GM12878 (cell line): Measurements from ENCODE around the gene CNOT3. TPM values are rescaled to one million over a fixed set of nuclear protein-coding genes. Genes with fewer than 3 reads are reported as not detected.

Source experiments
- ATAC-seq: fragments of 200-7000 bp; cut with Tn5 transposase; 3 replicates; pipeline ENCODE4 v1.9.1; 2020; ENCODE audit warnings: mild to moderate bottlenecking, moderate library complexity
- BruUV-seq: library from RNA; stranded (reverse); fragments of 400-500 nt; replicated peaks from 2 replicates; lab custom pipeline; 2021; lab: Mats Ljungman, UMichigan
- CTCF ChIA-PET: fragments of 300-600 bp; sonication (Branson Sonifier 250); formaldehyde crosslinking; extraction: SDS; loops from one replicate; lab custom pipeline; 2021; ENCODE audit warnings: inconsistent platforms; lab: Yijun Ruan, JAX
- POLR2A ChIA-PET: fragments of 350-600 bp; formaldehyde crosslinking; extraction: SDS; loops from one replicate; lab custom pipeline; 2021; ENCODE audit warnings: inconsistent platforms; lab: Charles Lee
- RAD21 ChIA-PET: fragments of 300-600 bp; sonication (Branson Sonifier 250); formaldehyde crosslinking; loops from one replicate; lab custom pipeline; 2023; ENCODE audit warnings: antibody characterized with exemption; ENCODE audit not compliant: unreplicated experiment; lab: Charles Lee
- SMC1A ChIA-PET: fragments of 300-600 bp; sonication (Branson Sonifier 250); formaldehyde crosslinking; loops from one replicate; lab custom pipeline; 2023; ENCODE audit not compliant: unreplicated experiment, uncharacterized antibody; lab: Charles Lee
- DNase-seq: peaks from one replicate; pipeline ENCODE4 v3.0.0-alpha.2; 2011; ENCODE audit warnings: low read depth, low spot score
- FAIRE-seq: peaks from 3 replicates; lab custom pipeline; 2011; peaks lifted over from hg19 to GRCh38; lab: Jason Lieb, UNC
- H2AFZ ChIP-seq: 2 replicates; pipeline ENCODE4 v1.6.0; 2011; ENCODE audit warnings: low read depth, low read length, control low read depth; ENCODE audit not compliant: control insufficient read depth
- H3K27ac ChIP-seq: 2 replicates; pipeline ENCODE4 v1.5.1; 2011; ENCODE audit warnings: control low read depth; ENCODE audit not compliant: control insufficient read depth, insufficient read depth
- H3K27me3 ChIP-seq, 2 experiments: replicated peaks in 1 of 2; 2 replicates each; pipeline versions ENCODE4 v1.6.0 to v1.6.1; 2011; ENCODE audit warnings: low read length in 1 of 2; ENCODE audit not compliant: control insufficient read depth in 2 of 2, insufficient read depth in 2 of 2
- H3K36me3 ChIP-seq, 2 experiments: 2 replicates each; pipeline ENCODE4 v1.5.1; 2011; ENCODE audit warnings: low read length in 1 of 2; ENCODE audit not compliant: control insufficient read depth in 2 of 2, insufficient read depth in 2 of 2
- H3K4me1 ChIP-seq: 2 replicates; pipeline ENCODE4 v1.6.1; 2011; ENCODE audit warnings: mild to moderate bottlenecking, low read length, moderate library complexity, mixed read lengths; ENCODE audit not compliant: control insufficient read depth, insufficient read depth
- H3K4me2 ChIP-seq: 2 replicates; pipeline ENCODE4 v1.6.0; 2011; ENCODE audit warnings: control low read depth; ENCODE audit not compliant: control insufficient read depth, insufficient read depth
- H3K4me3 ChIP-seq: fragments of 200-600 bp; sonication (generic); 2 replicates; pipeline ENCODE4 v1.5.1; 2016
- H3K79me2 ChIP-seq: 2 replicates; pipeline ENCODE4 v1.6.0; 2011; ENCODE audit warnings: low read length; ENCODE audit not compliant: control insufficient read depth, insufficient read depth
- H3K9ac ChIP-seq: 2 replicates; pipeline ENCODE4 v1.8.0; 2011; ENCODE audit warnings: low read length, control low read depth, mixed read lengths; ENCODE audit not compliant: control insufficient read depth, insufficient read depth
- H3K9me3 ChIP-seq: replicated peaks from 3 replicates; pipeline ENCODE4 v1.5.1; 2011; ENCODE audit warnings: mild to moderate bottlenecking, low read length; ENCODE audit not compliant: control insufficient read depth, insufficient read depth
- H4K20me1 ChIP-seq: 2 replicates; pipeline ENCODE4 v1.6.0; 2011; ENCODE audit not compliant: control insufficient read depth, insufficient read depth
- BCL3 ChIP-seq: IDR thresholded peaks from 2 replicates; pipeline ENCODE4 v1.6.1; 2011; ENCODE audit warnings: borderline replicate concordance, low read depth, mild to moderate bottlenecking, moderate library complexity, low read length; ENCODE audit not compliant: insufficient read depth, poor library complexity, severe bottlenecking
- CHD2 ChIP-seq: IDR thresholded peaks from 2 replicates; pipeline ENCODE4 v1.6.1; 2011; ENCODE audit warnings: low read depth, low read length, improper control_type of control experiment, borderline replicate concordance
- HSF1 ChIP-seq: fragments of 150-350 bp; IDR thresholded peaks from 2 replicates; pipeline ENCODE4 v1.6.1; 2014; ENCODE audit warnings: mild to moderate bottlenecking, low read depth, low read length
- NFXL1 ChIP-seq: fragments of 450-650 bp; IDR thresholded peaks from 2 replicates; pipeline ENCODE4 v1.6.1; 2017; ENCODE audit warnings: antibody characterized with exemption, mild to moderate bottlenecking, borderline replicate concordance
- NR2C1 ChIP-seq: fragments of 450-650 bp; IDR thresholded peaks from 2 replicates; pipeline ENCODE4 v1.6.1; 2017; ENCODE audit warnings: antibody characterized with exemption, mild to moderate bottlenecking, moderate library complexity
- PRDM15 ChIP-seq: fragments of 450-650 bp; formaldehyde crosslinking; IDR thresholded peaks from 2 replicates; pipeline ENCODE4 v1.4.0; 2020; ENCODE audit warnings: mild to moderate bottlenecking, moderate library complexity
- RELA ChIP-seq: fragments of 450-650 bp; IDR thresholded peaks from 2 replicates; pipeline ENCODE4 v1.8.0; 2014; ENCODE audit warnings: borderline replicate concordance; ENCODE audit not compliant: partially characterized antibody
- STAT1 ChIP-seq: fragments of 450-650 bp; conservative IDR thresholded peaks from 2 replicates; pipeline ENCODE4 v1.6.1; 2014; ENCODE audit warnings: antibody characterized with exemption, mild to moderate bottlenecking
- ZBTB33 ChIP-seq: fragments of 450-650 bp; IDR thresholded peaks from 2 replicates; pipeline ENCODE4 v1.6.1; 2017; ENCODE audit warnings: mild to moderate bottlenecking
- WGBS: methylation state at CpG from one replicate; pipeline ENCODE4 v1.1.6; 2016; ENCODE audit warnings: low lambda C conversion rate; ENCODE audit not compliant: insufficient replicate concordance, insufficient coverage; ENCODE audit errors: missing lambda C conversion rate; 5-methylcytosine and 5-hydroxymethylcytosine counted together
- in situ Hi-C: fragments of 300-500 bp; cut with MboI; formaldehyde crosslinking; loops from 9 replicates; pipeline ENCODE4 v1.14.3; 2018; ENCODE audit warnings: mixed read lengths
- intact Hi-C: fragments of 100-400 bp; cut with micrococcal nuclease; formaldehyde crosslinking; loops from one replicate; pipeline ENCODE4 v1.14.2; 2022; ENCODE audit not compliant: unreplicated experiment
- polyA plus RNA-seq, 11 experiments: library from polyadenylated mRNA; depleted of rRNA in 4 of 11; unstranded in 6 of 11; stranded (reverse) in 5 of 11; fragments of >200 nt; fragmentation: Nextera tagmentation in 4 of 11; fragmentation: Illumina TruSeq in 1 of 11; extraction: Ambion mirVana in 4 of 11; extraction: Trizol in 1 of 11; gene quantifications; 1 replicate in 1 of 11; 2 replicates in 10 of 11; pipeline versions ENCODE4 v1.2.1 to v1.2.3, GENCODE V29; 2011 to 2016; ENCODE audit warnings: inconsistent platforms in 2 of 11, missing spikeins in 2 of 11, low read depth in 1 of 11
- total RNA-seq, 4 experiments: library from RNA; depleted of rRNA in 3 of 4; stranded (reverse); fragments of >200 nt in 3 of 4; fragmentation: Illumina TruSeq in 1 of 4; extraction: Trizol in 1 of 4; gene quantifications; 2 replicates each; pipeline versions ENCODE4 v1.2.1 to v1.2.3, GENCODE V29; 2013 to 2021

CNOT3 gene
- total and polyA plus RNA-seq, 10 of the 15 experiments (the other 5 are each of a cell fraction or from before 2014, with no cell fraction given): 0.14 to 45.1 (median 14.0) TPM

GRCh38 chr19:54128441-54128725 is 9.2 kb upstream of the CNOT3 start:
- Histone ChIP-seq H4K20me1 (no peaks in the 10 kb centered on the region), H3K4me1 (no peaks in the 10 kb centered on the region), H3K9me3 (no peaks in the 10 kb centered on the region), H3K36me3 (peaks cover 0 to 27% of the 10 kb centered on the region in 2 experiments; a peak in 3 of 4 replicates), H3K79me2 (no peaks in the 10 kb centered on the region), H3K27me3 (no peaks in the 10 kb centered on the region), H3K27ac (no peak overlapping the region), H3K4me3 (no peak overlapping the region), H3K4me2 (no peak overlapping the region), H3K9ac (no peak overlapping the region), H2AFZ (no peak overlapping the region)
- in situ Hi-C loops (loop anchor here (25.0 kb wide), 1 partner anchor 1534 kb away; the partner anchor contains the start of gene U2AF2), intact Hi-C loops (no loop called here)
- no peak for FAIRE-seq
- ChIA-PET POLR2A (no interaction called here), SMC1A (no interaction called here), RAD21 (no interaction called here), CTCF (no interaction called here)
- no peak for DNase-seq
- no TSS peak for BruUV-seq
- 88% methylated on average over 14 of the region's 20 CpGs for WGBS
- no peak for ATAC-seq
- no peak for TF ChIP-seq STAT1
- no peak for TF ChIP-seq NR2C1
- TF ChIP-seq ZBTB33: no peak
- no peak for TF ChIP-seq BCL3
- no peak for TF ChIP-seq PRDM15 (CRISPR knock-in tag)
- TF ChIP-seq NFXL1: no peak
- no peak for TF ChIP-seq RELA
- TF ChIP-seq HSF1: no peak
- TF ChIP-seq CHD2: no peak
